Lower leg skin (tissue), 3 donors: Measurements from ENCODE around the gene PRPF18.

Experiments
- POLR2A ChIP-seq, 2 donors: fragments of 450-650 bp; IDR thresholded peaks; one replicate each; pipeline ENCODE4 v1.6.1; 2016 to 2017; ENCODE audit warnings: antibody characterized with exemption in 2 of 2, mild to moderate bottlenecking in 1 of 2, moderate library complexity in 1 of 2
- TF ChIP-seq, protein P1 (sequence below), 3 donors: fragments of 450-650 bp; IDR thresholded peaks; one replicate each; pipeline ENCODE4 v1.5.1; 2016; ENCODE audit warnings: antibody characterized with exemption in 3 of 3, mild to moderate bottlenecking in 3 of 3, moderate library complexity in 2 of 3

DNA sequence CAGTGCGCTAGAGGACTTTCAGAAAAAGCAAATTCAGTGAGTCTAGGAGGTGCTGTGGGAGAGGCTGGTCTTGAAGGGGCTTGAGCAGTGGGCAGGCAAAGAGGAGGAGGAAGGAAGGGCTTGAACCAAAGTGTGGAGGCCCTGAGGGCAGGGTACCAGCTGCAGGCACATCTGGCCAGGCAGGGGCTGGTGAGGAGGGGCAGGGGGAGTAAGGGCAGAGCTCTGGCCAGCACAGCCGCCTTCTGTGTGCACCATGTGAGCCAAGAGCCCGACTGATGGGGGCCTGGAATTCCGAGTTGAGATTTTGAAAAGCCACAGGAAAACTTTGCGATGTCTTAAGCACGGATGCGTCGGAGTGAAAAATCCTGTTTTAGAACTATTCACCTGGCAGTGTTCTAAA is 74.5 kb downstream of the PRPF18 start:
- TF ChIP-seq, protein P1, sequence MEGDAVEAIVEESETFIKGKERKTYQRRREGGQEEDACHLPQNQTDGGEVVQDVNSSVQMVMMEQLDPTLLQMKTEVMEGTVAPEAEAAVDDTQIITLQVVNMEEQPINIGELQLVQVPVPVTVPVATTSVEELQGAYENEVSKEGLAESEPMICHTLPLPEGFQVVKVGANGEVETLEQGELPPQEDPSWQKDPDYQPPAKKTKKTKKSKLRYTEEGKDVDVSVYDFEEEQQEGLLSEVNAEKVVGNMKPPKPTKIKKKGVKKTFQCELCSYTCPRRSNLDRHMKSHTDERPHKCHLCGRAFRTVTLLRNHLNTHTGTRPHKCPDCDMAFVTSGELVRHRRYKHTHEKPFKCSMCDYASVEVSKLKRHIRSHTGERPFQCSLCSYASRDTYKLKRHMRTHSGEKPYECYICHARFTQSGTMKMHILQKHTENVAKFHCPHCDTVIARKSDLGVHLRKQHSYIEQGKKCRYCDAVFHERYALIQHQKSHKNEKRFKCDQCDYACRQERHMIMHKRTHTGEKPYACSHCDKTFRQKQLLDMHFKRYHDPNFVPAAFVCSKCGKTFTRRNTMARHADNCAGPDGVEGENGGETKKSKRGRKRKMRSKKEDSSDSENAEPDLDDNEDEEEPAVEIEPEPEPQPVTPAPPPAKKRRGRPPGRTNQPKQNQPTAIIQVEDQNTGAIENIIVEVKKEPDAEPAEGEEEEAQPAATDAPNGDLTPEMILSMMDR (IDR thresholded peaks at IDR 0.05): no peak
- no peak for TF ChIP-seq POLR2A (IDR thresholded peaks at IDR 0.05)
